Parathyroid adenoma (tissue), 2 donors: ENCODE measurements around the gene TLR1.

Source experiments
- H2AFZ ChIP-seq: fragments of 300-600 bp; sonication (generic); one replicate; pipeline ENCODE4 v1.7.0; 2017; ENCODE audit warnings: antibody characterized with exemption, mild to moderate bottlenecking
- H3K27ac ChIP-seq: fragments of 300-600 bp; sonication (generic); one replicate; pipeline ENCODE4 v1.7.0; 2017
- H3K27me3 ChIP-seq: fragments of 300-600 bp; sonication (generic); one replicate; pipeline ENCODE4 v1.7.0; 2017; ENCODE audit warnings: low read length; ENCODE audit not compliant: control insufficient read depth, insufficient read depth
- H3K36me3 ChIP-seq: fragments of 300-600 bp; sonication (generic); one replicate; pipeline ENCODE4 v1.7.0; 2017; ENCODE audit warnings: low read length; ENCODE audit not compliant: control insufficient read depth, insufficient read depth
- H3K4me1 ChIP-seq: fragments of 300-600 bp; sonication (generic); one replicate; pipeline ENCODE4 v1.7.0; 2017; ENCODE audit warnings: control low read depth
- H3K4me2 ChIP-seq: fragments of 300-600 bp; sonication (generic); one replicate; pipeline ENCODE4 v1.7.0; 2017; ENCODE audit warnings: low read length
- H3K4me3 ChIP-seq: fragments of 300-600 bp; sonication (generic); one replicate; pipeline ENCODE4 v1.7.0; 2017; ENCODE audit warnings: low read depth, low read length
- H3K79me2 ChIP-seq: fragments of 300-600 bp; sonication (generic); one replicate; pipeline ENCODE4 v1.7.0; 2017; ENCODE audit warnings: control low read depth
- H3K9ac ChIP-seq: fragments of 300-600 bp; sonication (generic); one replicate; pipeline ENCODE4 v1.7.0; 2017; ENCODE audit warnings: mild to moderate bottlenecking
- H3K9me3 ChIP-seq: fragments of 300-600 bp; sonication (generic); one replicate; pipeline ENCODE4 v1.7.0; 2017; ENCODE audit warnings: low read length; ENCODE audit not compliant: control insufficient read depth
- TF ChIP-seq, protein P1 (sequence below): fragments of 300-600 bp; sonication (generic); IDR thresholded peaks from one replicate; pipeline ENCODE4 v1.7.0; 2017; ENCODE audit warnings: antibody characterized with exemption, mild to moderate bottlenecking
- donor health status: primary hyperparathyroidism.

Gene TLR1

GRCh38 chr4:38791010-38791409 is 13.6 kb downstream of the TLR1 start:
- no peak overlapping the region for H3K9ac ChIP-seq
- H2AFZ ChIP-seq = no peak overlapping the region
- H3K36me3 ChIP-seq = no peaks in the 10 kb centered on the region
- no peaks in the 10 kb centered on the region for H3K79me2 ChIP-seq
- no peak overlapping the region for H3K4me2 ChIP-seq
- H3K27me3 ChIP-seq = no peaks in the 10 kb centered on the region
- H3K9me3 ChIP-seq = no peaks in the 10 kb centered on the region
- TF ChIP-seq, protein P1, sequence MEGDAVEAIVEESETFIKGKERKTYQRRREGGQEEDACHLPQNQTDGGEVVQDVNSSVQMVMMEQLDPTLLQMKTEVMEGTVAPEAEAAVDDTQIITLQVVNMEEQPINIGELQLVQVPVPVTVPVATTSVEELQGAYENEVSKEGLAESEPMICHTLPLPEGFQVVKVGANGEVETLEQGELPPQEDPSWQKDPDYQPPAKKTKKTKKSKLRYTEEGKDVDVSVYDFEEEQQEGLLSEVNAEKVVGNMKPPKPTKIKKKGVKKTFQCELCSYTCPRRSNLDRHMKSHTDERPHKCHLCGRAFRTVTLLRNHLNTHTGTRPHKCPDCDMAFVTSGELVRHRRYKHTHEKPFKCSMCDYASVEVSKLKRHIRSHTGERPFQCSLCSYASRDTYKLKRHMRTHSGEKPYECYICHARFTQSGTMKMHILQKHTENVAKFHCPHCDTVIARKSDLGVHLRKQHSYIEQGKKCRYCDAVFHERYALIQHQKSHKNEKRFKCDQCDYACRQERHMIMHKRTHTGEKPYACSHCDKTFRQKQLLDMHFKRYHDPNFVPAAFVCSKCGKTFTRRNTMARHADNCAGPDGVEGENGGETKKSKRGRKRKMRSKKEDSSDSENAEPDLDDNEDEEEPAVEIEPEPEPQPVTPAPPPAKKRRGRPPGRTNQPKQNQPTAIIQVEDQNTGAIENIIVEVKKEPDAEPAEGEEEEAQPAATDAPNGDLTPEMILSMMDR = no peak
- H3K4me3 ChIP-seq = no peak overlapping the region
- H3K4me1 ChIP-seq = no peaks in the 10 kb centered on the region
- H3K27ac ChIP-seq = no peak overlapping the region

DNA sequence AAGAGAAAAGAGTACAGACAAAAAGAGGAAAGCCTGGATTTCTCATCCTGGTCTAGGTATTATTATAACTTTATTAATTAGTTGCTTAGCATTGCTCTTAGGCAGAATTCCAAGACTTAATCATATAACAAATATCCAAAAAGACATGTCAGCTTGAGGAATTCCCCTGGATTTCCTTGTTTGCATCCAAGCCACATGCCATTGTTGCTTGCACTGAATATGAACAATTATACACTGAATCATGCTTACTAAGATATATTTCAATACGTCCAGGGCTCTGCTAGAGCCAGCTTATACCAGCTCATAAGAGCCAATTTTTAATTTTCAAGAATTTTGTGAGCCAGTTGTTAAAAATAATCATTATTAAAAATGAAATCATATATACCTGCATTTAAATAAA is 16.3 kb downstream of the TLR1 start:
- TF ChIP-seq, protein P1 = no peak
- Histone ChIP-seq H3K79me2 (no peaks in the 10 kb centered on the region), H3K4me3 (no peak overlapping the region), H3K36me3 (no peaks in the 10 kb centered on the region), H3K4me1 (no peaks in the 10 kb centered on the region), H3K27me3 (no peaks in the 10 kb centered on the region), H2AFZ (no peak overlapping the region), H3K4me2 (no peak overlapping the region), H3K9me3 (no peaks in the 10 kb centered on the region), H3K27ac (no peak overlapping the region), H3K9ac (no peak overlapping the region)

DNA sequence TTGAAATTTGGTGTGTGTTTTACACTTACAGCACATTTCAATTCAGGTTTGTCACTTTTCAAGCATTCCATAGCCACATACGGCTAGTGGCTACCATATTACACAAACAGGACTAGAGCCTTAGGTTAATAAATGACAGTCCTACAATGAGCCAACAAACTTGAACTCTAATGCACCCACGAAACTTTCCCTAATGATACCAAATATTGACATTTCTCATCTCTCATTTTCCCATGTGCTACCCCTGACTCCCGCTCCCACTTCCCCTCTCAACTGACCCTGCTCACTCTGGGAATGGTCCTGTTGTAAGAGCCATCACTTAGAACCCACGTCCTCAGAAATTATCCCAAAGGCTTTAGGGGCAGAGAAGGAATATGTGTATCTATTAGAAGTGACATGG is 16.9 kb downstream of the TLR1 start:
- Histone ChIP-seq H3K4me2 (no peak overlapping the region), H3K36me3 (no peaks in the 10 kb centered on the region)

DNA sequence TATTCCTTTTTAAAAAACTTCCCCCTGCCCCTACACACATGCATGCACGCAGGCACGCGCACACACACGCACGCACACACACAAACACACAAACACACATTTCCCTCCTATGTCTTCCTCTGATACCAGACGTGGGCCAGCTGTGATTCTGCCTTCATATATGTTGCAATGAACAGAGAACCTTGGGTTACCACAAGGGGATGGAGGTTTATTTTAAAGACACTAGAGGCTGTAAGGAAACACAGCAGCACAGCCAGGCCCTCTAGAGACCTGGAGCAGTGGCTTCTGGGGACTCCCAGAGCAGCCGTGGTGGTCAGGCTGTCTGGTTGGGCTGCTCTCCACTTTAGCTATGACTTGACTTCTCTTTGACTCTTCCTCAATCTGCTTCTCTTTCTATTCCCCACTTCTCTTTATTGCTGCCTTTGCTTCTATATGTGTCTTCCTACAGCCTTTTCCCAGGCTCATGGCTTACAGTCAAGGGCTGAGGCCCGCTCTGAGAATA is 18.6 kb downstream of the TLR1 start:
- Histone ChIP-seq H2AFZ (no peak overlapping the region), H3K27me3 (no peaks in the 10 kb centered on the region), H3K36me3 (no peaks in the 10 kb centered on the region), H3K9me3 (no peaks in the 10 kb centered on the region), H3K4me2 (no peak overlapping the region), H3K9ac (no peak overlapping the region), H3K27ac (no peak overlapping the region), H3K4me1 (no peaks in the 10 kb centered on the region), H3K79me2 (no peaks in the 10 kb centered on the region), H3K4me3 (no peak overlapping the region)
- TF ChIP-seq, protein P1 = no peak

More for the DNA sequence above, 16.9 kb downstream of the TLR1 start:
- H3K27me3 ChIP-seq = no peaks in the 10 kb centered on the region
- no peak overlapping the region for H3K27ac ChIP-seq
- TF ChIP-seq, protein P1 = no peak
- no peak overlapping the region for H3K4me3 ChIP-seq
- H3K79me2 ChIP-seq = no peaks in the 10 kb centered on the region
- H3K9me3 ChIP-seq = no peaks in the 10 kb centered on the region
- no peak overlapping the region for H3K9ac ChIP-seq
- no peaks in the 10 kb centered on the region for H3K4me1 ChIP-seq
- no peak overlapping the region for H2AFZ ChIP-seq

- no peak overlapping the region for H2AFZ ChIP-seq
- no peaks in the 10 kb centered on the region for H3K36me3 ChIP-seq
- no peaks in the 10 kb centered on the region for H3K27me3 ChIP-seq
- H3K27ac ChIP-seq = no peak overlapping the region
- H3K4me3 ChIP-seq = no peak overlapping the region
- H3K9me3 ChIP-seq = no peaks in the 10 kb centered on the region
- TF ChIP-seq, protein P1 = no peak
- no peak overlapping the region for H3K4me2 ChIP-seq
- no peaks in the 10 kb centered on the region for H3K4me1 ChIP-seq
- H3K79me2 ChIP-seq = no peaks in the 10 kb centered on the region
- no peak overlapping the region for H3K9ac ChIP-seq
These were observed 19.4 kb downstream of the TLR1 start for GRCh38 chr4:38785041-38785790.
